Astrocyte of the hippocampus (primary cell): Measurements from ENCODE around the gene CSAD.
"Not testable (repeated sequence)": the region's sequence is repeated elsewhere in the genome, so short reads cannot be mapped to it uniquely, and the experiment has no call there.

Experiments
- DNase-seq: peaks from one replicate; pipeline ENCODE4 v3.0.0; 2011; ENCODE audit warnings: low read depth, low spot score

Gene CSAD

DNA sequence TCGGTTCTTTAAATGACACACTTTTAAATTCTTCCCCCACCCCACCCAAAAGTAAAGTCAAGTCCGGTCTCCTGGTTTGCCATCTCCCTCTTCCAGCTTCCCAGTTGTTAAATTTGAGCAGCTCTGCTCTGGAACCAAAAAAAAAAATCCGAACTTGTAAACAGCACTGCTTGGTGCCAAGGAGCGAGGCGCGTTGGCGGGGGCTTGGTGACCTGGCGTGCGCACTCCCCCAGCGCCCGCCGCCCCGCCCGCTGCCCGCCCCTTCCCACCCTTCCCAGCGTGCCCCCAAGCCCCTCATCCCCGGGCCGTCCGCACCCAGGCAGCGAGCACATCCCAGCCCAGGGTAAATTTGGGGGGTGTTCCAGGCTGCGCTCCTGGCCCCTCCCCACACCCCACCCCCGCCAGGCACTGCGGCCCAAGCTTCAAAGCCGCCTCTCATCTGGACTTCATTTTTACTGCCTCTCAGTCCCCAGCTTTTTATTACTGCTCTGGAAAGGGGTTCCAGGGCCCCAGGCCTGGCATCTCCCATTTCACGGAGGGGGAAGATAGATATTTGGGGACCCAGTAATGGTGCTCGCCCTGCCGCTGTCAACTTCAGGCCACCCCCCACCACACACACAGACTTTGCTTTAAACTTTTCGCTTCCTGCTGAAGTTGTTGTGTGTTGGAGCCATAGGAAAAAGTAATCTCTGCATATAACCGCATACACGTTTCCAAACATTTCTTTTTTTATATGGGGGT is 38.0 kb upstream of the CSAD start:
- DNase-seq, result no peak

DNA sequence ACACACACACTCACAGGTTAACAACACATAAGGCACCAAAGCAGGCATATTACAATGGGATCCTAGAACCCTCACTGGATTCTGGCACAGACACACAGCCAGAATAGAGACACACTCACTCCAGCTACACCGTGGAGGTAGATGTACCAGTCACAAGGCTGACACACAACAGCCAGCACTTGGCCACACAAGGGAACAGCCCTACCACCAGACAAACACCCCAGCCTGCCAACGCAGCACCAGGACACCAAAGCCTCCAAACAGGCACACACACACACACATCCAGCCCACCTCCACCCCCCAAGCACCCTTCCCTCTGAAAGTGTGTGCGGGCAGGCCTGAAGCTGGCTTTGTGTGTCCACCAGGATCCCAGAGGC is 37.2 kb upstream of the CSAD start:
- DNase-seq, result no peak

DNA sequence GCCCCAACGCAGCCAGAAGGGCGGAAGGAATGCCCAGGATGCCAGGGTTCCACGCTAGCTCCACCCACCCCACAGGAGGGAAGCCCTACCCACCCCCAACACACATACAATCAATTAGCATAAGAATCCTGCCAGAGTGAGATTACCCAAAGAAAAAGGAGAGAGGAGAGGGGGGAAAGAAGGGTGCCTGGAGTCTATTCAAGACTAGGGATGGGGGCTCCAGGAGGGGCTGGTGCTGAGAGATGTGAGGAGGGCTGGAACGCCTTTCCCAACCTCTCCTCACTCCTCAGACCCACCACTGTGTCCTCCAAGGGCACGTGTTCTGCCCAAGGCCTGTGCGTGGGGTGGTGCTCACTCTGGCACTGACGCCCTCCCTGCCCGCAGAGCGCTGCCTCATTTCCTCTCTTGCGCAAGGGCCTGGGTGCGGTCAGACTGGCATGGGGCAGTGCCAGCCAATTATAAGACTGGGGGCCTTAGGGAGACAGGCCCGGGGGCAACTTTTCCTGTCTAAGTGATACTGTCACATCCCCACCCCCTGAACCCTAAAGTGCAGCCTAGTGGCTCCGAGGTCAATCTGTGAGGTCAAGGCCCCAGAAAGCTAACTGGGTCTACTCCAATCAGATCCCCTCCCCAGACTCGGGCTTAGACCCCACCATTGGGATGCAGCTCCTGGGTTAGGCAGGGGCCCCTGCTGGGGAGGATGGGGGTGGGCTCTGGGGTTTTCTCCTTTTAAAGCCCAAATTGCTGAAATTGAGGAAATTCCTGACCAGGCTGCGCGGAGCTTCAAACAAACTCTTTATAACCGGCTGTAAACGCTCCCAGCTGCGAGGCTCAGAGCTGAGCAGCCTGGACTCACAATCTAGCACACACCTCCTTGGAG is 36.6 kb upstream of the CSAD start:
- no peak for DNase-seq

DNA sequence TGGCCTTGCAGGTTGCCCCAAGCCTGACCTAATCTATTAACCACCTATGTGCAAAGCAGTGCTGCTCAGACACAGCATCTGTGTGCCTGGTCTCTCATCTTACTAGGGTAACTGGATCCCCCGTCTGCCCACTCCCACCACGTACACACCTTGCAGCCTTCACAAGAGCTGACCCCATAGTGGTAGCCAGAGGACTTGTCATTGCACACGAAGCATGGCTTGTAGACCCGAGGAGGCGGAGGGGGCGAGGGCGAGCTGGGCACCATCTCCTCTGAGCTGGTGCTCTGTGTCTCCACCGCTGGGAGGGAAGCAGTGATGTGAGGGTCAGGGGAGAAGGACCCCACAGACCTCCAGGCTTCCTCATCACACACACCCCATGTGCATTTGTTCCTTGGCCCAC is 34.8 kb upstream of the CSAD start:
- no peak for DNase-seq

DNA sequence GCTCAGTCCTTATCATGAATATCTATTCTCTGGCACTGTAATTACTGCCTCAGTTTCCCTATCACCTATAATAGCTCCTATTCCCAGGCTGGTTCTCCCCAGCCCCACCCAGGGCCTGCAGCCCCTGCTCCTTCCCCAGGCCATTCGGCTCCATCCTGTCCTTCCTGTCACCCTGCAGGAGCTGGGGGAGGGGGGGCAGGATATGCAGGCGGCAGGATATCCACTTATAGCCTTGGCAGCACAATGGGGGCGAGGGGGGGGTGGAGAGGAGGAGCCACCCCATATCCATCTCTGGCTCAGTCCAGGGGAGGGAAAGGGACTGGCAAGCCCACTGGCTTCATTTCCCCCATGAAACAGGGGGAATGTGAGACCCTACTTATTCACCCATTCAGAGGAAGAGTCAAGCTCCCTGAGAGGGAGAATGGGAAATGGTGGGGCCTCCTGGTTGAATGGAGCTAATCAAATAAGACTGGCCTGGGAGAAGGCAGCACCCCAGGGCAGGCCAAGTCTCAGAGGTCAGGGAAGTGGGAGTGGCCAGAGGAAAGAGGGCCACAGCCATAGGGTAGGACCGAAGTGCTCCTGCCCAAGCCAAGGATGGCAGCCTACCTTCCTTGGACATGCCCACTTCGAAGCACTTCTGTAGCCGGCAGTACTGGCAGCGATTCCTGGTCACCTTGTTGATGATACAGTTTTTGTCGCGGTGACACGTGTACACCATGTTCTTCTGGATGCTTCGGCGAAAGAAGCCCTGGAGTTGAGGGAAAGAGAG is 34.1 kb upstream of the CSAD start:
- DNase-seq, result no peak

DNA sequence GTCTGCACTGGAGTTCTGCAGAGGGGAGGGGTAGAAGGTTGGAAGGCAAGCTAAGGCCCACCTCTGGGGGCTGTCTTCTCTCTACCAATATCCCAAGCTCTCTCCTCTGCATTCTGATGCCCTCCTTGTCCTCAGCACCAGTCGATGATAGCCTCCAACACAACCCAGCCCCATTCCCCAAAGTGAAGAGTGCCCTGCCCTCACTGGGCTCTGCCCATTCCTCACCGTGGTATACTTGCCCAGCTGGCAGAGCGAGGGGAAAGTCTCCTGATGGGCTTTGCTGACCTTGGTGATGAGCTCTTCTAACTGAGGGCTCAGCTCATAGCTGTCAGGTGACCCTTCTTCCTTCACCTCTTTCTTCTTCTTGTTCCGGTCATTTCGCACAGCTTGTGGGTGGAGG is 33.5 kb upstream of the CSAD start:
- no peak for DNase-seq

DNA sequence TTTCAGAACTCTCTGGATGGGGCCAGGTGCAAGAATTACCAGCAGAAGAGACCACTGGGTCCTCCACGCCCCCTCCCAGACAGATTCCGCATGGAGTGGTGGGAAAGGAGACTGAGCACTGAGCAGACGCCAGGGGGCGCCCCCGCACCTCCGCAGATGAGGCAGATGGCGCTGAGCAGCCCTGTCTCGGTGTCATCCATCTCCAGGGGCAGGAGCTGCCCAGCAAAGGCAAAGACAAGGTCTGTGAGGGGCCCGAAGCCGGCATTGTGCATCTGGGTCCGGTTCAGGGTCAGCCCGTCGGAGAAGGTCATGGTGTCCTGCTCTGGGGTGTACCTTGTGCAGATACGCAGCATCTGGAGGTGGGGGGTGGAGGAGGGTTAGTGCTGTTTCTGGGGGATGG is 32.6 kb upstream of the CSAD start:
- DNase-seq, result peak; percentile 89

DNA sequence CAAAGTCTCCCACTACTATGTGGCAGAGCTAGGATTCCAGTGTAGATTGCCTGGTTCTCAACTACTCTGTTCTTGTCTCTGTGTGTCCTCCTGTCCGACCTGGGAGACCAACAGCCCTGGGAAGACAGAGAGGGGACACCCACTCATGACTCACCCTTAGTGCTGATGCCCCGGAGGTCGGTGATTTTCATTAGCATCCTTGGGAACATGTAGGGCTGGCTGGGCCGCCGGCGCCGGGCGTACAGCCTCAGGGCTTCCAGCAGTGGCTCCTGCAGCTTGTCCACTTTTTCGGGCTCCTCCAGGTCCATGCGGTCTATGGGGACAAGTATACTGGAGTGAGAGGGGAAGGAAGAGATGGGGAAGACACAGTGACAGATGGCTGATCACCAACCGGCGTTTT is 32.2 kb upstream of the CSAD start:
- DNase-seq, result no peak

DNA sequence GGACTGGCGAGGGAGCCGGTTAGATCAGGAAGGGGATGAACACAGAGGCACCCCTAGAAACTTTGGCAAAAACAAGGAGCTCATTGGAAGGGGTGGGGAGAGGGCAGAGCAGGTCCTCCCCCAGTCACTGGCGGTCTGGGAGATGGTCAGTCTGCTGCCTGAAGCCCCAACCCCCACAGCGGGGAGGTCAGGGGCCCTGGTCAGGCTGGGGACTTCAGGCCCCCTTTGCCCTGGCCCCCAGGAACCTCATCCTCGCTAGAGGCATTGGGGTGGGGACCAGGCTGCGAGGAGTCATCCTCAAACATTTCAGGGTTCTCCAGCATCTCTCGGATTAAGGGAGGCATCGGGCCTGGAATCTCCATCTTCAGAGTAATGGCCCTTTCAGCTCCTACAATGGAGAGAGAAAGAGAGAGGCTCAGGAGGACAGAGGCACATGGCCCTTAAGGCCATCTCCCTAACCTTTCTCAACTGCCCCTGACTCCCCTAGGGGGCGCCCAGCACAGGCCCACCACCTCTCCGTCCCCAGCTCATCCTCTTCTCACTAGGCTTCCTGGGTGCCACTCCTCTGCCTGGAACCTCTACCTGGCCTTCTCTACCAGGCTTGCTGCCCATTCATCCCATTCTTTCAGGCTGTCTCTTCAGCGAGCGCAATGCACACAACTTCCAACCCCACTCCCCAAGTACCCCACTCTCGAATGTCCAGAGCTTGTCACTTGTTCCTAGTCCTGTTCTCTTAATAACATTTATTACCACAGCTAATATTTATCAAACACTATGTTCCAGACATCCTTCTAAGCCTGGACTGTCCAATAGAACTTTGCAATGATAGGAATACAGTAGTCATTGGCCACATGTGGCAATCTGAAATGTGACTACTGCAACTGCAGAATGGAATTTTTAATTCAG is 31.0 kb upstream of the CSAD start:
- DNase-seq, result no peak

DNA sequence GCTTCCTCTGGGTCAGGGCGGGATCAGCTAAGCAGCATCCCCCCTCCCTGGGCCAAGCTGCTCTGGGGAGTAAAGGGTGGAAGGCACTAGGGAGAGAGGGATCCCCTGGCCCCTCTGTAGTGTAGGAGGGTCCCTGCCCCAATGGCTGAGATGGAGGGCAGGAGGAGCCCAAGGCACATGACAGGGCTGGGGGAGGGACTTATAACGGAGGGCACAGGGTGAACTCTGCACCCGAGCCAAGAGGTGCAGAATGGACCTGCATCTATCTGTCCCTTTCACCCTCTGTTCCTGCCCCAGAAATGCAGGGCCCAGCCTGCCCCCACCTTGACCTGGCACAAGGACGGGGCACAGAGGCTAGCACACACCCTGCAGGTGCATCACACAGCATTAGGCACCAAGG is 30.1 kb upstream of the CSAD start:
- no peak for DNase-seq

DNA sequence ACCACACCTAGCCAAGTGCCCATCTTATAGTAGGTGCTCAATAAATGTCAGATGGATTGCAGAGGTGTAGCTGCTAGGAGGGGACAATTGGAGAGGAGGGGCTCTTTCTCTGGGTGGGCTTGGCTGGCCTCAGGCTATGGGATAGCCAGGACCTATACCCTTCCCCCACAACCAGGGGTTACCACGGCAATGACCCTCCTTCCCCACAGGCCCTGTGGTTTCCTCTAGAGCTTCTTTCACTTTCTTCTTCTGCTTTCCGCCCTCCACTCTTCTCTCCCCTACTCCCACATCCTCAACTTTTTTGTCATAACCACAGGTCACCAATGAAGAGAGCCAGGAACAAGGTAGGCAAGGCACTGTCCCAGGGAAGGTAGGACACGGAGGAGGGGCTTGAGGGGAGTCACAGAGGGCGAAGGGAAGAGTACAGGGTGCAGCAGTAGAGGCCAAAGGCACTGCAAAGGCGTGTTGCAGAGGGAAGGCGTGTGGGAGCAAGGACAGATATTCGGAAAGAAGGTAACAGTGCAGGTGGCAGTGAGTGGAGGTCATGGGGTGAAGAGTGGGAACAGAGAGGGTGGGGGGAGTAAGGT is 28.2 kb upstream of the CSAD start:
- DNase-seq, result no peak

DNA sequence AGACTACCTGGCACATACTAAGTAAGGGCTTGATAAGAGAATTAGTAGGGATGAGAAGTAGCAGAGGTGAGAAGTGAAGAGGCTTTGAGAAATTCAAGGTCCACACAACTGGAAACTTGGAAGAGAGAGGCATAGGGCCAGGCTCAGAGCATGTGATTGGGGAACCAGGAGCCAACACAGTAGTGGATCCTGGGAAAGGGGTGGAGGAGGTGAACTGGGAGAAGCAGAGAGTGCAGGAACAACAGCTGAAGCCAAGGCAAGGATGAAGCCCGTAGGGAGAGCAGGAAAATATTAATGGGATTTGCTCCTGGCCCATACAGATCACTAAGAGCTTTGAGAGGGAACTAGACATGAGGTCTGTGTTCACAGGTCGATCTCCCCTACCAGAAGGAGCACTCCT is 27.7 kb upstream of the CSAD start:
- no peak for DNase-seq

DNA sequence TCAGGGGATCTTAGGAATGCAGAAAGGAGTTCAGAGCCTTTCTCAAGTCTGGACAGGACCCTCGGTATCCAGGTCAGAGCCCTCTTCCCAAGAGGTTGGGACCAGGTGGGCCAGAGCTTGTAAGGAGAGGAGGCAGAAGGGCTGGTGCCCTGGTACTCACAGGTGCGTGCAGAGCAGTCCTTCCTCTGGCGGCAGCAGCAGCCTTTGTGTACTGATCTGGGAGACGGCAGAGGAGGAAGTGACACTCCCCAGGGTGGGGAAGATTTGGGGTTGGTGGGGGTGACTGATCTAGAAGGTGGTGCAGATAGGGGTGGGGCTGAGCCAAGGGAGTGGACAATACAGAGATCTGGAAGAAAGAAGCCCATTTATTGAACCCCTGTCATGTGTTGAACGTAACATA is 26.3 kb upstream of the CSAD start, which contains the start of gene ITGB7:
Gene ITGB7, minus strand, starts transcription at position 210 of the 400 bp plus-strand sequence. CDS start 6,808 bp downstream, outside the sequence.
- no peak for DNase-seq

DNA sequence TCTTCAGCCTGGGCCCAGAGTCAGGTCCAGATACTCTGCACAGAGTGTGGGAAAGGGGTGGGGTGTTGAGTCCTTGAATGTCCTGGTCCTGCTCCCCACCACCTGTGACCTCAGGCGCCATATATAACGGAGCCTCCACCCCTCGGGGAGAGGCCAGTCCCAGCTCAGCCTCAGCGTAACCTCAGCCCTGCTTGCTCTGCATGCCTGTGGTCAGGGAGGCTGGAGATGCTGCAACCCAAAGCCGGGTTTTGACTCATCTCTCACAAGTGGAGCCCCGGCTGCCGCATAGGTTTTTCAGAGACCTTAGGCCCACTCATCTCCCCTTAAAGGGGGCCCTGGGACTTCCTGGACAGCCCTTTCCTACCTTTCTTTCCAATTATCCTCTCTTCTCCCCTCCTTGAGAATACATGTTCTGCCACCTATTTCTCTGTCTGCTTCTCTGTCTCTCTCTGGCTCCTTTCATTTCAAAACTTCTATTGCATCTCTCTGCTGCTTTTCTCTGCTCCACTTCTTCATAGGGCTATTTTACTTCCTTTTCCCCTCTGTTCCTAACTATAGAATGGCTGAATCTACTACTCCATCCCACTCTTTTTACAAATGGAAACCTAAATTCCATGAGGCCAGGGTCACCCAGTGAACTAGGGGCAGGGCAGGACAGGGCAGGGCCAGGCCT is 25.2 kb upstream of the CSAD start:
- DNase-seq, result peak; percentile 87

DNA sequence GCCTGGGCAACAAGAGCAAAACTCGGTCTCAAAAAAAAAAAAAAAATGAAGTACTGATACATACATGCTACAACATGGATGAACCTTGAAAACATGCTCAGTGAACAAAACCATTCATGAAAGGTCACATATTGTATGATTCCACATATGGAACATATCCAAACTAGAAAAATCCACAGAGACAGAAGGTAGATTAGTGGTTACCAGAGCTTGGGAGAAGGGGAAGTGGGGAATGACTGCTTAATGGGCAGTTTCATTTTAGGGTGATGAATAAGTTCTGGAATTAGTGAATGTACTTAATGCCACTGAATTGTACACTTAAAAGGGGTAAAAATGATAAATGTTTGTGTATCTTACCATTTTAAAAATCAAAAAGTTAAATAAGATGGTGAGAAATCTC is 23.6 kb upstream of the CSAD start:
- no peak for DNase-seq

DNA sequence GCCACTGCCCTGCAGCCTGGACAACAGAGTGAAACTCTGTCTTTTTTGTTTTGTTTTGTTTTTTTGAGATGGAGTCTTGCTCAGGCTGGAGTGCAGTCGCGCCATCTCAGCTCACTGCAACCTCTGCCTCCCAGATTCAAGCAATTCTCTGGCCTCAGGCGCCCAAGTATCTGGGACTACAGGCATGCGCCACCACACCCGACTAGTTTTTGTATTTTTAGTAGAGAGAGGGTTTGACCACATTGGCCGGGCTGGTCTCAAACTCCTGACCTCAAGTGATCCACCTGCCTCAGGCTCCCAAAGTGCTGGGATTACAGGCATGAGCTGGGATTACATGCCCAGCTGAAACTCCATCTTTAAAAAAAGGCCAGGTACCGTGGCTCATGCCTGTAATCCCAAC is 21.6 kb upstream of the CSAD start:
- not testable (repeated sequence) for DNase-seq

DNA sequence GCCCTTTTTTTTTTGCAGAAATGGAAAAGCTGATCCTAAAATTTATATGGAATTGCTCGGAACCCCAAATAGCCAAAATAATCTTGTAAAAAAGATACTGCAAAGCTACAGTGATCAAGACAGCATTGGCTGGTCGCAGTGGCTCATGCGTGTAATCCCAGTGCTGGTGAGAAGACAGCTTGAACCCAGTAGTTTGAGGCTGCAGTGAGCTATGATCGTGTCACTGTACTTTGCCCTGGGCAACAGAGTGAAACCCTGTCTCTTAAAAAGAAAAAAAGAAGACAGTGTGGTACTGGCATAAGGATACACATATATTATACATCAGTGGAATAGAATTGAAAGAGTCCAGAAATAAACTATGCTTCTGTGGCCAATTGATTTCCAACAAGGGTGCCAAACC is 20.9 kb upstream of the CSAD start:
- DNase-seq, result no peak

DNA sequence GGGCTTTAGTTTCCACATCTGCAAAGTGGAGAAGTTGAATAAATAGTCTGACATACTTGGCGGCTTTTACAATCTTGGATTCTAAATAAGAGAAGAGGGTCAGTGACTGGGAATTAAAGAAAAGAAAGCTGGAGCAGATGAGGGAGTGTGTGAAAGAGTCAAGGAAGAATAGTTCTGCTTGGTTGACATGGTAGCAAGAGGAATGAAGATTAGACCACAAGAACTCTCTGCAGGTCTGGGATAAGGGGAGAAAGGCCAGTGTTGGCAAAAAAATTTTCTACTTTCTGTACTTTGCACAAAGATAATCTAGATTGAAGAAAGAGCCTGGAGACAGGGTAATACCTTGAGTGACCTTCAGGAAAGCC is 20.4 kb upstream of the CSAD start:
- peak; percentile 56 for DNase-seq

DNA sequence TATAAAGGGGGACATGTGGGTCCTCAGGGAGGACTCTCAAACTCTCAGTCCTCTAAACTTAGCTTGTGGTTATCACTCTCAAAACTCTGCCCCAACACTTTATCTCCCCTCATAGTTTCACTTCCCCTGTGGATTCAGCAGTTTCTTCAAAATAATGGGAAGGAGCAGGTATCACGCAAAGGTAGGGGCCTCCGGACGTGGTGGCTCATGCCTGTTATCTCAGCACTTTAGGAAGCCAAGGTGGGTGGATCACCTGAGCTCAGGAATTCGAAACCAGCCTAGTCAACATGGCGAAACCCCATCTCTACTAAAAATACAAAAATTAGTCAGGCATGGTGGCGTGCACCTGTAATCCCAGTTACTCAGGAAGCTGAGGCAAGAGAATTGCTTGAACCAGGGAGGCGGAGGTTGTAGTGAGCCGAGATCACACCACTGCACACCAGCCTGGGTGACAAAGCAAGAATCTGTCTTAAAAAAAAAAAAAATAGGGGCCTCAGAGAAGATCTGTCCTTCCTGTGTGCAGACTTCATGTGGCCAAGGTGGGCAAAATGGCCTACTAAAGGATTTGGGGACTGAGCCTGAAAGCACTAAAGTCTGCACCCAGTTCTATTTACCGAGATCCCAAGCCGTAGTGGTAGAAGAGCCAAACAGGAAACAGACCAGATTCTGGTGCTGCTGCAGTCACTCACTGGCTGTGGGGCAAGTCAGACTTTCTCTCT is 19.9 kb upstream of the CSAD start:
- no peak for DNase-seq

DNA sequence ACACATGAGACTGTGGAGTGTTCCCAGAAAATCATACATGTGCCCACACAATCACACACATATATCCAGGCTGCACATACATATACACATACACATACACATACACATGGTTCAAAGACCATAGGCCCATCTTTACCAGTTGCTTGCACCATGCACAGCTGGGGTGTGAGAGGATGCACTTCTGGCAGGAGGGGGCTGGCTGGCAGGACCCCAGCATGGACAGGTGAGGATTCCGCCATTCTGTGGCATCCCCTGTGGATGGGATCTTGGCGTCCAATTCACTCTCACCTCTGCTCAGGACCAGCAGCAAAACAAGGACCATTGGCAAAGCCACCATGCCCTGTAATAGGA is 19.4 kb upstream of the CSAD start:
- no peak for DNase-seq
